ENCODE results near the gene ACAT1. TPM values are rescaled to one million over a fixed set of nuclear protein-coding genes. Genes with fewer than 3 reads are reported as not detected.

ACAT1 gene
- total RNA-seq, 1 donor from 2014 or later: 187 TPM

DNA sequence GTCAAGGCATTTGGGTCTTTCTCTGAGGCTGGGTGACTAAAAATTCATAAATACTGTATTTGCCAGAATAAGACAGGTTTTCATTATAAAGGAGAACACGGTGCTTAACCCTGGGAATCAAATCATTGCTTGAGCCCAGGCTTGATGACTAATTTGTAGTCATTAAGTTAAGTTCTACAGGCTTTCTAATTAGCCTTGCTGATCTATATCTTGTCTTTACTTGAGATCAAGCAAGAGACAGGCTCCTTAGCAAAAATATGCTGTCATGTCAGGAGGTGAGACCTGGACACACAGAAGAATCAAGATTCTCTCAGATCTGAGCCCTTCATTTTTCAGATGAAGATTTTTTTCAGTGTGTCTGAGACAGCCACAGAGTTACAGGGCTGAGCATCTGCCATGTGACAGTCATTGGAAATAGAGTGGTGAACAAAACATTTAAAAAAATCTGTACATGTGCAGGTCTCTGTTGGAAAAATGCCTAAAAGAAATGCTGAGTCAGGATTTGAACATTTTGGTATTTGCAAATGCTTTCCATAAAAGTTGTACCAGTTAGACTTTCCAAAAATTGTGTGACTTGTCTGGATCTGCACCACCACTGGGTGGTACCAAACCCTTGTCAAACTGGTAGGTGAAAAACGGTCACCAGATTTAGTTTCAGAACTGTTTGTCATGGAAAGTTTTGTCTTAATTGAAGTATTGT lies 14.6 kb downstream of the ACAT1 start:
- H3K4me3 ChIP-seq: no peak overlapping the region
- H3K36me3 ChIP-seq: peaks cover 55 to 61% of the 10 kb centered on the region in 2 donors
- intact Hi-C loops (cut with DNase I): no loop called here

DNA sequence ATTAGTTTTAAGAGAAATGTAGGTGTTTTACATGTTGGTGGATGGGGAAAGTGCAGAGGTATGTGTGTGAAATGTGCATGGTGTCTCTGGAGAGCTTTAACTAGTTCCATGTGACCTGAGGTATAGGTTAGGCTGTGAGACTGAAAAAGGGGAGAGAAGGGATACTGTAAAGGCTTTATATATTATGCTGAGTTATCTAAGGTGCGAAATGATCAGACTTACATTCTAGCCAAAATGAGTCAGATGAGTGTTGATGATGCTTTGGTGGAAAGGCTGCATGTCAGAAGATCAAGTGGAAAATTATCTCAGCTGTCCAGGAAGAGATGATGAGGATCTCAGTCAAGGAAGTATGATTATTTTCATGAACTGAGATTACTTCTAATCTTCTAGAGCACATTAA lies 15.8 kb downstream of the ACAT1 start:
- Histone ChIP-seq H3K27me3 (no peaks in the 10 kb centered on the region), H3K9me3 (no peaks in the 10 kb centered on the region), H3K4me1 (no peaks in the 10 kb centered on the region), H3K36me3 (peaks cover 62 to 70% of the 10 kb centered on the region in 2 donors), H3K27ac (no peak overlapping the region), H3K4me3 (no peak overlapping the region)
- DNase-seq (ENCODE audit: low spot score in 2 of 2): no peak
- intact Hi-C loops (cut with DNase I): no loop called here
- TF ChIP-seq, protein P1, sequence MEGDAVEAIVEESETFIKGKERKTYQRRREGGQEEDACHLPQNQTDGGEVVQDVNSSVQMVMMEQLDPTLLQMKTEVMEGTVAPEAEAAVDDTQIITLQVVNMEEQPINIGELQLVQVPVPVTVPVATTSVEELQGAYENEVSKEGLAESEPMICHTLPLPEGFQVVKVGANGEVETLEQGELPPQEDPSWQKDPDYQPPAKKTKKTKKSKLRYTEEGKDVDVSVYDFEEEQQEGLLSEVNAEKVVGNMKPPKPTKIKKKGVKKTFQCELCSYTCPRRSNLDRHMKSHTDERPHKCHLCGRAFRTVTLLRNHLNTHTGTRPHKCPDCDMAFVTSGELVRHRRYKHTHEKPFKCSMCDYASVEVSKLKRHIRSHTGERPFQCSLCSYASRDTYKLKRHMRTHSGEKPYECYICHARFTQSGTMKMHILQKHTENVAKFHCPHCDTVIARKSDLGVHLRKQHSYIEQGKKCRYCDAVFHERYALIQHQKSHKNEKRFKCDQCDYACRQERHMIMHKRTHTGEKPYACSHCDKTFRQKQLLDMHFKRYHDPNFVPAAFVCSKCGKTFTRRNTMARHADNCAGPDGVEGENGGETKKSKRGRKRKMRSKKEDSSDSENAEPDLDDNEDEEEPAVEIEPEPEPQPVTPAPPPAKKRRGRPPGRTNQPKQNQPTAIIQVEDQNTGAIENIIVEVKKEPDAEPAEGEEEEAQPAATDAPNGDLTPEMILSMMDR (IDR thresholded peaks at IDR 0.05): no peak

More for the DNA sequence above, 14.6 kb downstream of the ACAT1 start:
- Histone ChIP-seq H3K9me3 (no peaks in the 10 kb centered on the region), H3K4me1 (no peaks in the 10 kb centered on the region), H3K27me3 (no peaks in the 10 kb centered on the region), H3K27ac (peak overlapping the region in 1 of 2 donors; percentile 22)
- TF ChIP-seq, protein P1 (IDR thresholded peaks at IDR 0.05): no peak
- no peak for DNase-seq (ENCODE audit: low spot score in 2 of 2)

DNA sequence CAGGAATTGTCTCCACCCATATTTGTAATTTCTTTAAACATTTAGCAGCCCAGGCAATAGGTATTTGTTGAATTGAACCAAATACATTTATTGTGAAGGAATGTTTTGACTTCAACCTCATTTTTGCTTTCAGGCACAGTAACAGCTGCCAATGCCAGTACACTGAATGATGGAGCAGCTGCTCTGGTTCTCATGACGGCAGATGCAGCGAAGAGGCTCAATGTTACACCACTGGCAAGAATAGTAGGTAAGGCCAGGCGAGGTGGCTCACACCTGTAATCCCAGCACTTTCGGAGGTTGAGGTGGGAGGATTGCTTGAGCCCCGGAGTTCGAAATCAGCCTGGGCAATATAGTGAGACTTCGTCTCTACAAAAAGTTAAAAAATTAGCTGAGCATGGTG lies 20.9 kb downstream of the ACAT1 start:
- TF ChIP-seq, protein P1 (IDR thresholded peaks at IDR 0.05): no peak
- peaks cover 75 to 91% of the 10 kb centered on the region in 2 donors for H3K36me3 ChIP-seq
- H3K9me3 ChIP-seq: no peaks in the 10 kb centered on the region
- DNase-seq (ENCODE audit: low spot score in 2 of 2): no peak
- no peaks in the 10 kb centered on the region for H3K4me1 ChIP-seq
- intact Hi-C loops (cut with DNase I): no loop called here
- H3K4me3 ChIP-seq: no peak overlapping the region
- no peak overlapping the region for H3K27ac ChIP-seq
- no peaks in the 10 kb centered on the region for H3K27me3 ChIP-seq

DNA sequence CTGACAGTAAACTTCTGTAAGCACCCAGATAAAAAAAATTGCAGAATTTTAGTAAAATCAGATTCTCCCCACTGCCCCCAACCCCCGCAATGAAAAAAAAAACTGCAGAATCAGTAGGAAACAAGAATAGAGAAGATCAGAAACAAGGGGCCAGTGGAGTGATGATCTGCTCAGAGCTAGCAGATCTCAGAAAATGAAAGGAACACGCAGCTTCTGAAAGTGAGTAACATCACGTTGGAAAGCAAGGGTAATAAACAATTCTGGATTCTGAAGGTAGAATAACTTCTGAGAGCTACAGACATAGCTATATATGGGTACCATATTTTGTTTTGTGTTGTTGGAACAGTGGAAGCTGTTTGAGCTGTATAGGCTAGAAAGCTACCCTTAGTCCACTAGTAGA lies 23.2 kb downstream of the ACAT1 start:
- no peak for DNase-seq (ENCODE audit: low spot score in 2 of 2)
- TF ChIP-seq, protein P1 (IDR thresholded peaks at IDR 0.05): no peak
- no peaks in the 10 kb centered on the region for H3K27me3 ChIP-seq
- H3K4me1 ChIP-seq: no peaks in the 10 kb centered on the region
- intact Hi-C loops (cut with DNase I): no loop called here
- no peak overlapping the region for H3K27ac ChIP-seq
- H3K9me3 ChIP-seq: no peaks in the 10 kb centered on the region
- H3K36me3 ChIP-seq: peaks cover 83 to 95% of the 10 kb centered on the region in 2 donors
- no peak overlapping the region for H3K4me3 ChIP-seq

DNA sequence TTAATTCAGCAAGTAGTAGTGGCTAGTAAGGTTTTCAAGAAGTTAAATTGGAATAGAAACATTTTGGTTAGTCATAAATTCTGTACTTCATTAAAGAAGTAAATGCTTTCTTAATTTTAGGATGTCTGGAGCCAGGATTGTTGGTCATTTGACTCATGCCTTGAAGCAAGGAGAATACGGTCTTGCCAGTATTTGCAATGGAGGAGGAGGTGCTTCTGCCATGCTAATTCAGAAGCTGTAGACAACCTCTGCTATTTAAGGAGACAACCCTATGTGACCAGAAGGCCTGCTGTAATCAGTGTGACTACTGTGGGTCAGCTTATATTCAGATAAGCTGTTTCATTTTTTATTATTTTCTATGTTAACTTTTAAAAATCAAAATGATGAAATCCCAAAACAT lies 25.8 kb downstream of the ACAT1 start:
- Histone ChIP-seq H3K36me3 (peaks cover 82 to 96% of the 10 kb centered on the region in 2 donors), H3K27me3 (no peaks in the 10 kb centered on the region), H3K27ac (no peak overlapping the region), H3K4me1 (no peaks in the 10 kb centered on the region), H3K4me3 (no peak overlapping the region), H3K9me3 (no peaks in the 10 kb centered on the region)
- intact Hi-C loops (cut with DNase I): no loop called here
- TF ChIP-seq, protein P1 (IDR thresholded peaks at IDR 0.05): no peak
- DNase-seq (ENCODE audit: low spot score in 2 of 2): no peak
